ENCODE measurements around the gene ATF6. TPM values are rescaled to one million over a fixed set of nuclear protein-coding genes. Genes with fewer than 3 reads are reported as not detected.

Gene ATF6
- total and polyA plus RNA-seq, 2 of the 4 experiments (the other 2 are of a cell fraction): 12.2 to 17.6 TPM

DNA sequence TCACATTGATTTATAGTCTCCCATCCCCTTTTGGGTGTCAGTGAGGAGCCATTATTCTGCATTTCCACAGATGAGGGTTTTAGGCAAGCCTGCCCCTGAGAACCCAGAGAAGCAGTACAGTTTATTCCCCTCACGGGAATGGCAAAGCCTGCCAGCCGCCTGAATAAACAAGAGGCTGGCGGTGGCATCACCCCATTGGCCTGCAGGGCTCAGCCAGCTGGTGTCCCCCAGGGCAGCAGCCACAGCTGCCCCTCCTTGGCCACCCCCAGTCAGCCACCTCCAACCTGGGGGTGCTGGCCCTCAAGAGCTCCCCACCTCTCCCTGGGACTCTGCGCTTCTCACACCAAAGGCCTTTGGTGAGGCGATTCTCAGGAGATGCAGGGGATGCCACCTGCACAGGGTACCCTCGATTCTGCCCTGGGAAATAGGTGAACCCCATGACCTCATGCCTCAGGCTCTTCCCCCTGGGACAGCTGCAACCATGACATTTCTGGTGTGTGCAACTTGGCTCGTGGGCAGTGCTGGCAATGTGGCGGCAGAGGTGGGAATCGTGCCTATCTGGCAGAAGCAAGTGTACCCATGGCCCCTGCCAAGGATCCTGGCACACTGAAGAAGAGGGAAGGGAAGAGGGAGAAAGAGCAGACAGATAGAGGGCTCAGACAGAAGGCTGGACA is 243.5 kb downstream of the ATF6 start:
- H2BK120ac ChIP-seq (ENCODE audit: low read depth, low read length): no peak overlapping the region
- ChIA-PET CTCF (no interaction called here), POLR2A (ENCODE audit: unreplicated experiment) (no interaction called here)
- no peak overlapping the region for H3K14ac ChIP-seq (replicated peaks; ENCODE audit: low read depth, low read length)
- H4K91ac ChIP-seq (ENCODE audit: insufficient read depth, low read depth, low read length): no peak overlapping the region
- H3K27ac ChIP-seq (ENCODE audit: insufficient read depth, low read length): no peak overlapping the region
- no peak overlapping the region for H3K23ac ChIP-seq (ENCODE audit: low read depth, low read length)
- H3K56ac ChIP-seq (ENCODE audit: extremely low read depth, insufficient read depth, low read length): no peak overlapping the region
- no peak overlapping the region for H2BK5ac ChIP-seq (ENCODE audit: low read depth, low read length, poor library complexity, severe bottlenecking)
- no peak for ATAC-seq (ENCODE audit: low read depth)
- in situ Hi-C loops (cut with MboI; ENCODE audit: low sequenced_read_pairs): no loop called here
- H3K27me3 ChIP-seq (ENCODE audit: control insufficient read depth, insufficient read depth, low read length): peaks cover 7% of the 10 kb centered on the region; the same call in 1 of the 2 replicates
- no peak overlapping the region for H3K4ac ChIP-seq (ENCODE audit: low read depth, low read length)
- H2AFZ ChIP-seq (replicated peaks; ENCODE audit: low read length, poor library complexity): no peak overlapping the region
- H4K20me1 ChIP-seq (ENCODE audit: insufficient read depth, low read length): no peaks in the 10 kb centered on the region
- no peak for TF ChIP-seq BHLHE40 (IDR thresholded peaks at IDR 0.05; ENCODE audit: low read depth, low read length)
- TF ChIP-seq RCOR1 (IDR thresholded peaks at IDR 0.05; ENCODE audit: insufficient replicate concordance, low read length): no peak
- TF ChIP-seq POLR2A (IDR thresholded peaks at IDR 0.05; ENCODE audit: low read depth, low read length): no peak
- no peak for TF ChIP-seq MXI1 (IDR thresholded peaks at IDR 0.05; ENCODE audit: borderline replicate concordance, low read depth, low read length)
- no peak for TF ChIP-seq RAD21 (IDR thresholded peaks at IDR 0.05; ENCODE audit: low read length)
- no peak for TF ChIP-seq CHD1 (IDR thresholded peaks at IDR 0.05; ENCODE audit: low read depth, low read length)
- TF ChIP-seq CTCF (conservative IDR thresholded peaks at IDR 0.05; ENCODE audit: low read depth, low read length): no peak
- TF ChIP-seq, protein P1, sequence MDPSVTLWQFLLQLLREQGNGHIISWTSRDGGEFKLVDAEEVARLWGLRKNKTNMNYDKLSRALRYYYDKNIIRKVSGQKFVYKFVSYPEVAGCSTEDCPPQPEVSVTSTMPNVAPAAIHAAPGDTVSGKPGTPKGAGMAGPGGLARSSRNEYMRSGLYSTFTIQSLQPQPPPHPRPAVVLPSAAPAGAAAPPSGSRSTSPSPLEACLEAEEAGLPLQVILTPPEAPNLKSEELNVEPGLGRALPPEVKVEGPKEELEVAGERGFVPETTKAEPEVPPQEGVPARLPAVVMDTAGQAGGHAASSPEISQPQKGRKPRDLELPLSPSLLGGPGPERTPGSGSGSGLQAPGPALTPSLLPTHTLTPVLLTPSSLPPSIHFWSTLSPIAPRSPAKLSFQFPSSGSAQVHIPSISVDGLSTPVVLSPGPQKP (IDR thresholded peaks at IDR 0.05; ENCODE audit: borderline replicate concordance, low read depth, low read length): no peak
- TF ChIP-seq CEBPB (IDR thresholded peaks at IDR 0.05; ENCODE audit: low read depth, low read length): no peak
- no peak for TF ChIP-seq MAZ (IDR thresholded peaks at IDR 0.05; ENCODE audit: borderline replicate concordance, low read depth, low read length)
- TF ChIP-seq MAFK (IDR thresholded peaks at IDR 0.05; ENCODE audit: low read depth, low read length): no peak
- TF ChIP-seq RFX5 (IDR thresholded peaks at IDR 0.05; ENCODE audit: low read depth, low read length): no peak
- no peak for TF ChIP-seq USF2 (IDR thresholded peaks at IDR 0.05; ENCODE audit: low read depth, low read length)
- no peak for TF ChIP-seq FOS (IDR thresholded peaks at IDR 0.05; ENCODE audit: low read depth, low read length)
- no peak for TF ChIP-seq SMC3 (IDR thresholded peaks at IDR 0.05; ENCODE audit: low read depth, low read length)
- TF ChIP-seq NFE2L2 (IDR thresholded peaks at IDR 0.05; ENCODE audit: low read depth, low read length): no peak
- H3K9me3 ChIP-seq (ENCODE audit: control insufficient read depth, insufficient read depth, low read length): no peaks in the 10 kb centered on the region
- no peak overlapping the region for H2AK9ac ChIP-seq (replicated peaks; ENCODE audit: low read depth, low read length, poor library complexity)
- no peak overlapping the region for H2BK15ac ChIP-seq (ENCODE audit: low read depth, low read length)
- BruUV-seq (replicated peaks): no TSS peak
- intact Hi-C loops (cut with micrococcal nuclease): no loop called here
- no peaks in the 10 kb centered on the region for H3K79me1 ChIP-seq (ENCODE audit: low read depth in 1 of 2, low read length in 2 of 2)
- H2AK5ac ChIP-seq (ENCODE audit: low read depth, low read length): no peak overlapping the region
- WGBS, 2 experiments (ENCODE audit: extremely low coverage in 2 of 2, insufficient read length in 1 of 2): 70% methylated on average over 5 of the region's 9 CpGs; no CpG with 5 or more reads in 1 of the 2 experiments
- H2BK20ac ChIP-seq (ENCODE audit: low read depth, low read length): no peak overlapping the region
- H3K4me3 ChIP-seq (ENCODE audit: insufficient read depth, low read depth, low read length): no peak overlapping the region
- dilution Hi-C loops (cut with HindIII; ENCODE audit: low sequenced_read_pairs, unreplicated experiment): no loop called here
- H4K8ac ChIP-seq (ENCODE audit: low read depth in 2 of 2, low read length in 2 of 2): no peak overlapping the region
- H4K5ac ChIP-seq (ENCODE audit: low read depth, low read length): no peak overlapping the region
- H3K36me3 ChIP-seq (ENCODE audit: control insufficient read depth, insufficient read depth, low read length): no peaks in the 10 kb centered on the region
- peaks cover 3% of the 10 kb centered on the region; the same call in 1 of the 2 replicates for H3K9me1 ChIP-seq (ENCODE audit: insufficient read depth, low read length)
- H3K9ac ChIP-seq (ENCODE audit: low read depth, low read length): no peak overlapping the region
- no peak for DNase-seq
- H3K4me1 ChIP-seq (ENCODE audit: control insufficient read depth, insufficient read depth, low read length): no peaks in the 10 kb centered on the region; the same call in 1 of the 2 replicates
- no peak overlapping the region for H3K4me2 ChIP-seq (ENCODE audit: low read depth, low read length)
- H3K18ac ChIP-seq (ENCODE audit: low read depth, low read length): no peak overlapping the region
